Skin epidermis (tissue), 12 donors: ENCODE data around the gene MICB.
"Not testable (repeated sequence)": the region's sequence is repeated elsewhere in the genome, so short reads cannot be mapped to it uniquely, and the experiment has no call there.

ENCODE experiments used
- H3K27ac ChIP-seq, 21 experiments: fragments of 200-600 bp; sonication (generic) in 11 of 21; one replicate each; pipeline ENCODE4 v1.5.0; 2020; ENCODE audit warnings: mild to moderate bottlenecking in 3 of 21, inconsistent platforms in 2 of 21, moderate library complexity in 2 of 21
- H3K4me3 ChIP-seq, 7 experiments: fragments of 200-600 bp; sonication (generic) in 2 of 7; one replicate each; pipeline ENCODE4 v1.5.0; 2020; ENCODE audit warnings: inconsistent platforms in 2 of 7, mild to moderate bottlenecking in 2 of 7, moderate library complexity in 1 of 7

MICB gene

GRCh38 chr6:31496826-31497225, 1.1 kb upstream of the MICB start:
- peak overlapping the region in 5 of 21 experiments; percentile 18 to 71 (median 52) for H3K27ac ChIP-seq
- not testable (repeated sequence) for H3K4me3 ChIP-seq

GRCh38 chr6:31498748-31499147, 803 bp downstream of the MICB start:
- Histone ChIP-seq H3K4me3 (peak overlapping the region in 4 of 7 experiments; percentile 40 to 55 (median 46)), H3K27ac (no peak overlapping the region)

DNA sequence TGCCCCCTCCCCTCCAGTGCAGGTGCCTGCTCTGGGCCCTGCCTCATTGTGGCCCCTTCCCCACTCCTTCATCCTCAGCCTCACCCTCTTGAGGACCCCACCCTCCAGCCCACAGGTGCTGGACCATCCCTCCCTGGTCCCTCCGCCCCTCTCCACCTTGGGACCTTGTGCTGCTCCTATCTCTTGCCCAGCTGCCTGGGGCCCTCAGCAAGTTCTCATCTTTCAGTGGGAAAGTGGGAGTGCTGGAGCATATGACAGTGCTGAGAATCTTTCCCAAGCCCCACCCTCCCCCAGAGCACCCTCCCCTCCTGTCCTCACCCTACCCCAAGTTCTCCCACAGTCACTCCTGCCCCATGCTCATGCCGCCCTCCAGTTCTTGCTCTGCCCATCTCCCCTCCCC, 1.7 kb downstream of the MICB start:
- H3K4me3 ChIP-seq, H3K27ac ChIP-seq: not testable (repeated sequence)

DNA sequence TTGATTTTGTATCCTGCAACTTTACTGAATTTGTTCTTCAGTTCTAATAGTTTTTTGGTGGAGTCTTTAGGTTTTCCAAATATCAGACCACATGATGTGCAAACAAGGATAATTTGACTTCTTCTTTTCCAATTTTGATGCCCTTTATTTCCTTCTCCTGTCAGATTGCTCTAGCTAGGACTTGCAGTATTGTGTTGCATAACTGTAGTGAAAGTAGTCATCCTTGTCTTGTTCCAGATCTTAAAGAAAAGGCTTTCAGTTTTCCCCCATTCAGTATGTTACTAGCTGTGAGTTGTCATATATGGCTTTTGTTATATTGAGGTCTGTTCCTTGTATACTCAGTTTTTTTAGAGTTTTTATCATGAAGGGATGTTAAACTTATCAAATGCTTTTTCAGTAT, 4.6 kb downstream of the MICB start:
- no peak overlapping the region for H3K27ac ChIP-seq
- no peak overlapping the region for H3K4me3 ChIP-seq

DNA sequence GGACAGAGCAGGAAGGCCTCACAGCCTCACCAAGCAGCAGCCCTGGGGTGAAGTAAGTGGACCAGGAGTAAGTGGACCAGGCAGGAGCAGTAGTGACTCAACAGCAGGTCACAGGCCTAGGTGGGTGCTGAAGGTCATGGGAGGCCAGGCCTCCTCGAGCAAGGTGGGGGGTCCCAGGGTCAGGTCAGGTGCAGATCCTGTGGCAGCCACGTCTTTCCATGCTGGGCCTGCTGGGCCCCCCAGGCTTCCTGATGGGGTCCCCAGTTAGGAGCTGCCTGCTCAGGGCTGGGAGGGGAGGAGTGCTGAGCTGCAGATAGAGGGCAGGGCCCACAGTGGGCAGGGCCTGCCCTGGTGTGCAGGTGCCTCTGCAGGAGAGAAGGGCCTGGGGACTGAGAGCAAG, 11.1 kb downstream of the MICB start:
- not testable (repeated sequence) for H3K27ac ChIP-seq, H3K4me3 ChIP-seq

GRCh38 chr6:31510007-31510406, 12.1 kb downstream of the MICB start:
- Histone ChIP-seq H3K4me3 (no peak overlapping the region), H3K27ac (no peak overlapping the region)

GRCh38 chr6:31513456-31514165, 15.7 kb downstream of the MICB start:
- Histone ChIP-seq H3K4me3 (no peak overlapping the region), H3K27ac (no peak overlapping the region)

DNA sequence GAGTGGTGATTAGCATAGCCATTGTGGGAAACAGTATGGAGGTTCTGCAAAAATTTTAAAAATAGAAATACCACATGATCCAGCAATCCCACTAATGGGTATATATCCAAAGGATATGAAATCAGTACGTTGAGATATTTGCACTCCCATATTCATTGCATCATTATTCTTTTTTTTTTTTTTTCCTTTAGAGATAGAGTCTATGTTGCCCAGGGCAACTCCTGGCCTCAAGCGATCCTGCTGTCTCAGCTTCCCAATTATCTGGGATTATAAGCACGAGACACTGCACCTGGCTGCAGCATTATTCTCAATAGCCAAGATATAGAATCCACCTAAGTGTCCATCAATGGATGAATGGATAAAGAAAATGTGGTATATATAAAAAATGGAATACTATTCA, 23.9 kb downstream of the MICB start:
- no peak overlapping the region for H3K27ac ChIP-seq

DNA sequence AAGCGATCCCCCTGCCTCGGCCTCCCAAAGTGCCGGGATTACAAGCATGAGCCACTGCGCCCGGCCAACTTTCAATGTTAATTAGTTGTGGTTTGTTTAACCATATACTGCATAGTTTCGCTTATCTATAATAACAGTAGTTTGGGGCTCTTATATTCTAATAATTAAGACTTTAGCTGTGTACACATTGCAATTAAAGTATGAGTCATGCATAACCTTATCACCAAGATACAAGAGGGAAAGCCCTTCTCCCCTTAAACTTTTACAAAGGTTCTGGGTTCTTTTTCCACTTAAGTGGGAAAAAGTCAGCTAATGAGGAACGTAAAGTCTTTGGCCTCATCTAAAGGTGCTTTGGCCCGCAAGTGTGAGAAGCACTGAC, 27.6 kb downstream of the MICB start:
- H3K4me3 ChIP-seq, result no peak overlapping the region
- no peak overlapping the region for H3K27ac ChIP-seq

More for the DNA sequence above, 23.9 kb downstream of the MICB start:
- H3K4me3 ChIP-seq, result no peak overlapping the region

DNA sequence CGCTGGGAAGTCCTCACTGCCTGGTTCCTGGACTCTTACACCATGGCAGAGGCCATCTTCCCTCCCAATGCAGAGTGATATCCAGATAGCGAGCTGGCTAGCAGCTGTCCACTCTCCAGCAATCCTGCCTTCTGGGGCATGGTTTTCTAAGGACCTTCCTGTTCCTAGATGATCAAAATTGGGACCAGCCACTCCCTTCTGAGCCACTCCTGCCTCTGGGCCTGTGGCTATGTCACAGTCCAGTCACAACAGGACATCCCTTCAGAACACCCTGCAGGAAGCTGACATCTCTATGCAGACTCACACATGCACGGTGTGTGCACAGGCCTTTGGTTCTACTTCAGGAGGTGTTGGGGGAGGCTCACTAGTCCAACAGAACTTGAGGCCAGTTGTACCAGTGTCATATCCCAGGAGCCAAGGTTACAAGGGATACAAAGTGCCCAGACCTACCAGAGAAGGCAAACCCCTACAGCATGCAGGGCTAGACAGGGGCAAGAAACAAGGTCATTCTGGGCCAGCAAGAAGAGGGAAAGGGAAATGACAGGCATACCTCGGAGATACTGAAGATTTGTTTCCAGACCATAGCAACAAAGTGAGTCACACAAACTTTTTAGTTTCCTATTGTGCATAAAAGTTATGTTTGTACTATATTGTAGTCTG, 28.1 kb downstream of the MICB start:
- no peak overlapping the region for H3K4me3 ChIP-seq
- H3K27ac ChIP-seq, result peak overlapping the region in 1 of 21 experiments; percentile 48

DNA sequence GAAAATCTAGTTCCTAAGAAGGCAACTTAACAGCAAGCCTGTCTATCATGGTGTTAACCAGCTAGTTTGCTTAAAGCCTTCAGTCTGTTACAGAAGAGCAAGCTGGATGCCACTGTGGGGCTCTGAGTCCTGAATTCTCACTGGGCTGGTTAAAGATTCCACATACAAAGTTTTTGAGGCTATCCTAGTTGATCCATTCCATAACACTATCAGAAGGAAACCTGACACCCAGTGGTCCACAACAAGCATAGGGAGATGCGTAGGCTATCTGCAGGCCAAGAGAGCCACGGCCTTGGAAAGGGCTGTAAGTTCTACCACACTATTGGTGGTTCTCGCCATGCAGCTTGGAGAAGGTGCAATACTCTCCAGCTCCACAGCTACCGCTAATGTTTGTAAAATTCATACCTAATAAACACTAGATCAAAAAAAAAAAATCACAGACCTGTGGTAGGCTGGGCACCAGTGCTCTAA, 30.4 kb downstream of the MICB start:
- Histone ChIP-seq H3K4me3 (no peak overlapping the region), H3K27ac (no peak overlapping the region)

DNA sequence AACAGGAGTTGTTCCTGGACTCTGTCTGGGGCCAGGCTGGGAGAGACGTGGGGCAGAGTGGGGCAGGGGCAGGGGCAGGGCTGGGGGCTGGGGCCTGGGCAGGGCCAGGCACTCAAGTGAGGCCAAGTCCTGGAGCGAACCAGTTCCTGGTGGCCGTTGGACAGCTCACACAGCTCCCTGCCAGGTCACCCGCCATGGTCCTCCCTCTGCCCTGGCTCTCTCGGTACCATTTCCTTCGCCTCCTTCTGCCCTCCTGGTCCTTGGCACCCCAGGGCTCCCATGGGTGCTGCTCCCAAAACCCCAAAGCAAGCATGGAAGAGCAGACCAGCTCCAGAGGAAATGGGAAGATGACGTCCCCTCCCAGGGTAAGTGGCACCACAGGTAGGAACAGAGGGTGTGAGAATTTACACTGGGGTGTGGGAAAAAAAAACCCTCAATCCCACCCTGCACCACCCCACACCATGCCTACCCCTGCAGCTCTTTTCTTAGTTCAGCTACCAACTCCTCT, 30.9 kb downstream of the MICB start, which contains the start of gene MCCD1:
TSS of gene MCCD1 (plus strand) at position 142 of the 508 bp plus-strand sequence. CDS start at position 195, 53 bp downstream.
- Histone ChIP-seq H3K4me3 (no peak within 1 kb of the TSS), H3K27ac (no peak within 1 kb of the TSS)

- Histone ChIP-seq H3K27ac (no peak overlapping the region), H3K4me3 (no peak overlapping the region)
Measured at GRCh38 chr6:31529329-31530150, 31.6 kb downstream of the MICB start.

- Histone ChIP-seq H3K4me3 (no peak overlapping the region), H3K27ac (no peak overlapping the region)
Measured at GRCh38 chr6:31530659-31531058, 32.7 kb downstream of the MICB start.

GRCh38 chr6:31531162-31531561, 33.2 kb downstream of the MICB start:
- Histone ChIP-seq H3K27ac (no peak overlapping the region), H3K4me3 (no peak overlapping the region)

DNA sequence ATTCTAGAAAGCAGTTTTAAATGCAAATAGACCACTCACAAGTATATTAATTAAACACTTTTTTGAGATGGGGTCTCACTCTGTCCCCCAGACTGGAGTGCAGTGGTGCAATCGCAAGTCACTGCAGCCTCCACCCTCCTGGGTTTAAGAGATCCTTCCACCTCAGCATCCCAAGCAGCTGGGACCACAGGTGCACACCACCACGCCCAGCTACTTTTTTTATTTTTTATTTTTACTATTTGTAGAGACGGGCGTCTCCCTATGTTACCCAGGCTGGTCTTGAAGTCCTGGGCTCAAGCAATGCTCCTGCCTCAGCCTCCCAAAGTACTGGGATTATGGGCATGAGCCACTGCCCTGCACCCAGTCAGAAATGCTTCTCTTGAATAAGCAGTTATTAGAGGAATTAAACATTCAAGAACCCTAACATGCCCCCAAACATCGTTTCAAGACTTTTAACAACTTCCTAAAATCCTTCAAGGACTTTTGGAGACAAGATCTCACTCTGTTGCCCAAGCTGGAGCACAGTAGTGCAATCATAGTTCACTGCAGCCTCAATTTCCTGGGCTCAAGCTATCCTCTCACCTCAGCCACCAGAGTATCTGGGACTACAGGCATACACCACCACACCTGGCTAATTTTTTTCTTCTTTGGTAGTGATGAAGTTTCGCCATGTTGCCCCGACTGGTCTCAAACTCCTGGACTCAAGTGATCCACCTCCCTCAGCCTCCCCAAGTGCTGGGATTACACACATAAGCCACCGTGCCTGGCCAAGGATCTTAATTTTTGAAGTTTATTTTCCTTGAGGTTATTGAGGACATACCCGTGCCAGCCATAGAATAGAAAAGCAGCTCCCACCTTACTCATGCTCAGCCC, 34.1 kb downstream of the MICB start:
- Histone ChIP-seq H3K4me3 (no peak overlapping the region), H3K27ac (no peak overlapping the region)

DNA sequence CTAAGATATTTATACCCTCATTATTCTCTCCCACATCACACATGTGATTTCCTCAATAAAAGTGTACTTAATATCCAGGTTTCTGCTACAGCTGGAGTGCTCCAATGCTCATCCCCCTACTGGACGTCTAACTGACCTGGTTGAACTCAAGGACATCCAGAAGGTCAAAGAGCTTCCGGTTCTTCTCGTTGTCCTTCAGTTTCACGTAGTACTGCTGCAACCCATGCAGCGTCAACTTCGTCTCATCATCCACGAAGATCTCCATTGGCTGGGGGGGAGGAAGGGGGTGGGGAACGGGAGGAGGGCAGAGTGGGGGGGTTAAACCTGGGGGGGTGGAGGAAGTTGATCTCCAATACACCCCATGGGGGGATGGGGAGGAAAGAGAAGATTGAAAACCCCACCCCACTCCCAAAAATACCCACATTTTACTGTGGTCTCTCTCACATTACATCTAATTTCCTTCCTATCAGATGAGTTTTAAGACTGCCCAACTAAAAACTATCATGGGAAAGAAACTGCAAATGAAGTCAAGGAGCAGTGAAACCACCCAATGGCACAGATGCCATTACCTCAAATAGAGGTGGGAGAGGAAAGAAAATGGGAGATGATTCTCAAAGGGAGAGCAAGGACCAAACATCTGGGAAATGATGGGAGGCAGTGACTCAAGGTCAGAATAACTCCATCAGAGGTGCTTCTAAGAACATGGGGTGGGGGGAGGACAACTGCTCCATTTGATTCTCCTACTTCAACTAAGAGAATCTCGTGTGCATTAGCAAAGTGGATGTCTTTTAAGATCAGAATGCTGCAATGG, 34.9 kb downstream of the MICB start:
- Histone ChIP-seq H3K4me3 (no peak overlapping the region), H3K27ac (no peak overlapping the region)

- H3K27ac ChIP-seq, result no peak overlapping the region
Measured at GRCh38 chr6:31533455-31533841, 35.5 kb downstream of the MICB start.

GRCh38 chr6:31534011-31534410, 36.1 kb downstream of the MICB start:
- Histone ChIP-seq H3K4me3 (no peak overlapping the region), H3K27ac (no peak overlapping the region)

More at GRCh38 chr6:31533455-31533841, 35.5 kb downstream of the MICB start:
- no peak overlapping the region for H3K4me3 ChIP-seq
